22Rv1 (cell line): Measurements from ENCODE around the gene LRRC39.

Source experiments
- H3K27ac ChIP-seq: fragments of 450-650 bp; 2 replicates; pipeline ENCODE4 v1.5.1; 2017
- CTCF ChIP-seq: fragments of 450-650 bp; IDR thresholded peaks from 2 replicates; pipeline ENCODE4 v1.5.1; 2017; ENCODE audit warnings: mild to moderate bottlenecking
- ZFX ChIP-seq: fragments of 450-650 bp; IDR thresholded peaks from 2 replicates; pipeline ENCODE4 v1.6.1; 2017; ENCODE audit warnings: antibody characterized with exemption, borderline replicate concordance

The LRRC39 gene

GRCh38 chr1:100164216-100164615 lies 13.8 kb downstream of the LRRC39 start:
- no peak overlapping the region for H3K27ac ChIP-seq
- TF ChIP-seq CTCF = no peak
- TF ChIP-seq ZFX = no peak

DNA sequence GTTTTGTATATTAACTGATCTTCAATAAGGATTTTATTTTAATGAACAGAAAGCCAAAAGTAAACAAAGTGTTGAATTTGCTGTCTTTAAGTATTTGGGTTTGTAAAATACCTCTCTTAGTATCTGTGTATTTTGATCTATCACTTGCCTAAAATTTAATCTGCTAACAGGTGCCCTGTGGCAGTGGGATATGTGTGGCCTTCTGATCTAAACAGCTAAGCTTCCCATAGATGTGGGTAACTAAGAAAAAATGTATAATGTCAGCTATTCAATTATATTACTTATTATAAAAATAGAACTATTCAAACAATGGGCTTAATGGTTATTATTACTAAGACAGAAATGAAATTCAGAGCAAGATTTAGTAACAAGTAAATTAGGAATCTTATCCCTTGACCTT lies 15.2 kb downstream of the LRRC39 start:
- no peak for TF ChIP-seq CTCF
- no peak for TF ChIP-seq ZFX
- no peak overlapping the region for H3K27ac ChIP-seq

DNA sequence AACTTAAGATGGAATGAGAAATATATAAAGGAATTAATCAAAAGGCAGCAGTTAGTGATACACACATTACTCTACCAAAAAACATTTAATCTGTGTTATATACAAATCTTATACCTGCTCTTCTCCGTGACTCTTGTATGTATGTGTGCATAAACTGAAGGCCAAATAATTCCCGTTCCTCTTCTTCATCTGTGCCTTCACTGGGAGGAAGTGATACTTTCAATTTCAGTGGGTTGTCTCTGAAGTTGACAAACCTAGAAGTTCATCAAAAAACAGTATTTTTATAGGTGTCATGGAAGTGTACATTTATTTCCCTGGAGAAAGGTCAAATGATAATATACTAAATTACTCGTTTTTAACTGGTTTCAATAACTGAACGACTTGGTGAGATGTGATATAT lies 25.8 kb downstream of the LRRC39 start:
- no peak overlapping the region for H3K27ac ChIP-seq
- no peak for TF ChIP-seq CTCF
- TF ChIP-seq ZFX = no peak

- no peak overlapping the region for H3K27ac ChIP-seq
- TF ChIP-seq CTCF = no peak
- no peak for TF ChIP-seq ZFX
These were observed 26.4 kb downstream of the LRRC39 start for GRCh38 chr1:100151679-100152078.

DNA sequence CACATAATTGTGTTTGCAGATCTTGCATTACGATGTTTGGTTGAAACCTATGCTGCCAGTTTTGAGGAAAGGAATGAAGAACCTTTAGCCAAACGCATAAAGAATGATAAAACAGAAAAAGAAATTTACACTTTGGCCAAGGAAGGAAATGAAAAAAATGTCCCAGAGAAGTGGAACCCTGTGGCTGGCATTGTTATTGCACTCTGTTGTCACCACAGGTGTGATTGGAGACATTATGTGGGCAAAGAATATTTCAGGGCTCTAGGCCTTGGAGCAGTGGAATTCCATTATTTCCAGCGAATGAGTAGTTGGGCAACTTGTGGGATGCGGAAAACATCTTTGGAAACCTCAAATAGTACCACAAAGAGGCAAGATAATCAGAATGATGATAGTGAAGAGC lies 30.2 kb downstream of the LRRC39 start:
- no peak overlapping the region for H3K27ac ChIP-seq
- TF ChIP-seq CTCF = no peak
- TF ChIP-seq ZFX = no peak

- H3K27ac ChIP-seq = no peak overlapping the region
- TF ChIP-seq CTCF (no peak), ZFX (no peak)
These were observed 31.1 kb downstream of the LRRC39 start for GRCh38 chr1:100146958-100147357.

- no peak for TF ChIP-seq CTCF
- TF ChIP-seq ZFX = no peak
These were observed 32.9 kb downstream of the LRRC39 start for GRCh38 chr1:100145116-100145515.

More at GRCh38 chr1:100145116-100145515, 32.9 kb downstream of the LRRC39 start:
- no peak overlapping the region for H3K27ac ChIP-seq
